Neutrophil (primary cell): ENCODE results near the gene TEX26.

Experiments
- H3K27ac ChIP-seq: fragments of 200-600 bp; sonication (generic); 2 replicates; pipeline ENCODE4 v1.5.1; 2016; ENCODE audit warnings: mild to moderate bottlenecking, moderate library complexity
- H3K27me3 ChIP-seq: fragments of 200-600 bp; sonication (generic); 2 replicates; pipeline ENCODE4 v1.6.0; 2016; ENCODE audit warnings: mild to moderate bottlenecking
- H3K36me3 ChIP-seq: fragments of 200-600 bp; sonication (generic); 2 replicates; pipeline ENCODE4 v1.5.1; 2017
- H3K4me1 ChIP-seq, 2 experiments: fragments of 200-600 bp in 1 of 2; sonication (generic) in 1 of 2; 1 replicate in 1 of 2; 2 replicates in 1 of 2; pipeline versions ENCODE4 v1.5.1 to v1.6.1; 2013 to 2016; ENCODE audit warnings: low read depth in 1 of 2, low read length in 1 of 2, mild to moderate bottlenecking in 1 of 2, moderate library complexity in 1 of 2; ENCODE audit not compliant: control insufficient read depth in 1 of 2, insufficient read depth in 1 of 2
- H3K4me3 ChIP-seq, 2 experiments: fragments of 200-600 bp in 1 of 2; sonication (generic) in 1 of 2; 1 replicate in 1 of 2; 2 replicates in 1 of 2; pipeline ENCODE4 v1.5.1; 2013 to 2016; ENCODE audit warnings: low read depth in 1 of 2, low read length in 1 of 2, mild to moderate bottlenecking in 1 of 2, moderate library complexity in 1 of 2
- H3K9me3 ChIP-seq: fragments of 200-600 bp; sonication (generic); 2 replicates; pipeline ENCODE4 v1.5.1; 2016
- CTCF ChIP-seq: fragments of 200-600 bp; sonication (generic); IDR thresholded peaks from 2 replicates; pipeline ENCODE4 v1.5.1; 2016; ENCODE audit warnings: antibody characterized with exemption

TEX26 gene

GRCh38 chr13:31012655-31013024, 80.2 kb downstream of the TEX26 start:
- Histone ChIP-seq H3K27me3 (peaks cover 45% of the 10 kb centered on the region), H3K4me3 (no peak overlapping the region), H3K4me1 (no peaks in the 10 kb centered on the region), H3K9me3 (no peaks in the 10 kb centered on the region), H3K27ac (no peak overlapping the region), H3K36me3 (no peaks in the 10 kb centered on the region)
- TF ChIP-seq CTCF, result no peak

- TF ChIP-seq CTCF, result no peak
- Histone ChIP-seq H3K9me3 (no peaks in the 10 kb centered on the region), H3K36me3 (no peaks in the 10 kb centered on the region), H3K27me3 (peaks cover 52% of the 10 kb centered on the region), H3K4me3 (no peak overlapping the region), H3K27ac (no peak overlapping the region), H3K4me1 (no peaks in the 10 kb centered on the region)
Measured at GRCh38 chr13:31014456-31014855, 82.0 kb downstream of the TEX26 start.

GRCh38 chr13:31015199-31015598, 82.7 kb downstream of the TEX26 start:
- H3K36me3 ChIP-seq, result no peaks in the 10 kb centered on the region
- H3K27me3 ChIP-seq, result peaks cover 53% of the 10 kb centered on the region
- H3K4me1 ChIP-seq, result no peaks in the 10 kb centered on the region
- H3K27ac ChIP-seq, result no peak overlapping the region
- no peak overlapping the region for H3K4me3 ChIP-seq
- no peak for TF ChIP-seq CTCF
- H3K9me3 ChIP-seq, result no peaks in the 10 kb centered on the region

GRCh38 chr13:31016342-31017325, 84.2 kb downstream of the TEX26 start:
- no peaks in the 10 kb centered on the region for H3K36me3 ChIP-seq
- no peak overlapping the region for H3K4me3 ChIP-seq
- TF ChIP-seq CTCF, result no peak
- H3K4me1 ChIP-seq, result no peaks in the 10 kb centered on the region
- H3K27me3 ChIP-seq, result peaks cover 51% of the 10 kb centered on the region
- no peak overlapping the region for H3K27ac ChIP-seq
- H3K9me3 ChIP-seq, result no peaks in the 10 kb centered on the region

GRCh38 chr13:31018511-31018910, 86.1 kb downstream of the TEX26 start:
- Histone ChIP-seq H3K4me1 (no peaks in the 10 kb centered on the region), H3K4me3 (no peak overlapping the region), H3K27me3 (peaks cover 59% of the 10 kb centered on the region), H3K27ac (no peak overlapping the region), H3K9me3 (no peaks in the 10 kb centered on the region), H3K36me3 (no peaks in the 10 kb centered on the region)
- TF ChIP-seq CTCF, result no peak
